SK-N-SH treated with all-trans-retinoic acid at 6 μM for 48 hours (cell line): ENCODE results near the gene ANKRD13D.

ENCODE experiments used
- ARNTL ChIP-seq: fragments of 450-650 bp; formaldehyde crosslinking; IDR thresholded peaks from 2 replicates; pipeline ENCODE4 v1.5.0; 2020; ENCODE audit warnings: low read depth, mild to moderate bottlenecking, moderate library complexity, borderline replicate concordance
- CSDC2 ChIP-seq: fragments of 250-450 bp; sonication (Bioruptor Pico); IDR thresholded peaks from 2 replicates; pipeline ENCODE4 v1.5.0; 2020; ENCODE audit warnings: mild to moderate bottlenecking, moderate library complexity
- ISL1 ChIP-seq: fragments of 250-450 bp; sonication (Bioruptor Pico); IDR thresholded peaks from 2 replicates; pipeline ENCODE4 v2.1.2; 2022; ENCODE audit warnings: mild to moderate bottlenecking, moderate library complexity
- PPARA ChIP-seq: fragments of 250-450 bp; sonication (Bioruptor Pico); IDR thresholded peaks from 2 replicates; pipeline ENCODE4 v1.5.0; 2020; ENCODE audit warnings: mild to moderate bottlenecking, borderline replicate concordance
- TOX ChIP-seq: fragments of 250-450 bp; sonication (Bioruptor Pico); IDR thresholded peaks from 2 replicates; pipeline ENCODE4 v1.8.0; 2021; ENCODE audit warnings: mild to moderate bottlenecking, moderate library complexity, borderline replicate concordance
- ZFP30 ChIP-seq: fragments of 450-650 bp; formaldehyde crosslinking; IDR thresholded peaks from 2 replicates; pipeline ENCODE4 v1.5.0; 2022; ENCODE audit warnings: mild to moderate bottlenecking, moderate library complexity
- TF ChIP-seq, protein P1 (sequence below): fragments of 250-450 bp; sonication (Bioruptor Pico); IDR thresholded peaks from 2 replicates; pipeline ENCODE4 v1.8.0; 2021; ENCODE audit warnings: low read depth, mild to moderate bottlenecking, moderate library complexity, borderline replicate concordance
- TF ChIP-seq, protein P2 (sequence below): fragments of 250-450 bp; sonication (Bioruptor Pico); IDR thresholded peaks from 2 replicates; pipeline ENCODE4 v1.8.0; 2020; ENCODE audit warnings: mild to moderate bottlenecking, moderate library complexity, borderline replicate concordance

DNA sequence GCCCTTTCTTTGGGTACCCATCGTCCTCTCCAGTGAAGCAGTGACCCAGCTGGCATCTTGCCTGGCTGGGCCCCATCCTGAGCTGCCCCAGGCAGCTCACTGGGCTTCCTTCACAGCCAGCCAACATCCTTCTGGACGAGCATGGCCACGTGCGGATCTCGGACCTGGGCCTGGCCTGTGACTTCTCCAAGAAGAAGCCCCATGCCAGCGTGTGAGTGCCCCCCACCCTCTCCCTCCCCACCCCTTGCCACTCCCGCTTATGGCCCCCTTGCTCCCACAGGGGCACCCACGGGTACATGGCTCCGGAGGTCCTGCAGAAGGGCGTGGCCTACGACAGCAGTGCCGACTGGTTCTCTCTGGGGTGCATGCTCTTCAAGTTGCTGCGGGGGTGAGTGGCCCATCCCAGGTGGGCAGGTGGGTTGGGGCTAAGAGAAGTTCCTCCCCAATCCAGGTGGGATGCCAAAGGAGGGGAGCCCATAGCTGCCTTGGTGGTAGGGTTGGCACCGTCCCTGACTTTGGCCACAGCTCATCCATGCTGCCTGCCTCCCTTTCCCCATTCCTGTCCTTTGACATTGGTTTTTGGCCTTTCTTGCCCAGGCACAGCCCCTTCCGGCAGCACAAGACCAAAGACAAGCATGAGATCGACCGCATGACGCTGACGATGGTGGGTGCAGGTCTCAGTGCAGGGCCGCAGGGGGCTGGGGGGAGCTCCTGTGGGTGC lies 6.8 kb upstream of the ANKRD13D start:
- no peak for TF ChIP-seq TOX (CRISPR knock-in tag)
- TF ChIP-seq PPARA (CRISPR knock-in tag) = no peak
- TF ChIP-seq, protein P1, sequence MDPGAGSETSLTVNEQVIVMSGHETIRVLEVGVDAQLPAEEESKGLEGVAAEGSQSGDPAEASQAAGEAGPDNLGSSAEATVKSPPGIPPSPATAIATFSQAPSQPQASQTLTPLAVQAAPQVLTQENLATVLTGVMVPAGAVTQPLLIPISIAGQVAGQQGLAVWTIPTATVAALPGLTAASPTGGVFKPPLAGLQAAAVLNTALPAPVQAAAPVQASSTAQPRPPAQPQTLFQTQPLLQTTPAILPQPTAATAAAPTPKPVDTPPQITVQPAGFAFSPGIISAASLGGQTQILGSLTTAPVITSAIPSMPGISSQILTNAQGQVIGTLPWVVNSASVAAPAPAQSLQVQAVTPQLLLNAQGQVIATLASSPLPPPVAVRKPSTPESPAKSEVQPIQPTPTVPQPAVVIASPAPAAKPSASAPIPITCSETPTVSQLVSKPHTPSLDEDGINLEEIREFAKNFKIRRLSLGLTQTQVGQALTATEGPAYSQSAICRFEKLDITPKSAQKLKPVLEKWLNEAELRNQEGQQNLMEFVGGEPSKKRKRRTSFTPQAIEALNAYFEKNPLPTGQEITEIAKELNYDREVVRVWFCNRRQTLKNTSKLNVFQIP (CRISPR knock-in tag) = no peak
- no peak for TF ChIP-seq ZFP30 (CRISPR knock-in tag)
- no peak for TF ChIP-seq ARNTL (CRISPR knock-in tag)
- no peak for TF ChIP-seq ISL1 (CRISPR knock-in tag)
- TF ChIP-seq, protein P2, sequence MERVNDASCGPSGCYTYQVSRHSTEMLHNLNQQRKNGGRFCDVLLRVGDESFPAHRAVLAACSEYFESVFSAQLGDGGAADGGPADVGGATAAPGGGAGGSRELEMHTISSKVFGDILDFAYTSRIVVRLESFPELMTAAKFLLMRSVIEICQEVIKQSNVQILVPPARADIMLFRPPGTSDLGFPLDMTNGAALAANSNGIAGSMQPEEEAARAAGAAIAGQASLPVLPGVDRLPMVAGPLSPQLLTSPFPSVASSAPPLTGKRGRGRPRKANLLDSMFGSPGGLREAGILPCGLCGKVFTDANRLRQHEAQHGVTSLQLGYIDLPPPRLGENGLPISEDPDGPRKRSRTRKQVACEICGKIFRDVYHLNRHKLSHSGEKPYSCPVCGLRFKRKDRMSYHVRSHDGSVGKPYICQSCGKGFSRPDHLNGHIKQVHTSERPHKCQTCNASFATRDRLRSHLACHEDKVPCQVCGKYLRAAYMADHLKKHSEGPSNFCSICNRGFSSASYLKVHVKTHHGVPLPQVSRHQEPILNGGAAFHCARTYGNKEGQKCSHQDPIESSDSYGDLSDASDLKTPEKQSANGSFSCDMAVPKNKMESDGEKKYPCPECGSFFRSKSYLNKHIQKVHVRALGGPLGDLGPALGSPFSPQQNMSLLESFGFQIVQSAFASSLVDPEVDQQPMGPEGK = no peak
- no peak for TF ChIP-seq CSDC2 (CRISPR knock-in tag)
